OCI-M1 (cell line): ENCODE data around the gene TFDP3.

Experiments
- DNase-seq: peaks from one replicate; lab custom pipeline; 2025; lab: John Stamatoyannopoulos, UW

TFDP3 gene

DNA sequence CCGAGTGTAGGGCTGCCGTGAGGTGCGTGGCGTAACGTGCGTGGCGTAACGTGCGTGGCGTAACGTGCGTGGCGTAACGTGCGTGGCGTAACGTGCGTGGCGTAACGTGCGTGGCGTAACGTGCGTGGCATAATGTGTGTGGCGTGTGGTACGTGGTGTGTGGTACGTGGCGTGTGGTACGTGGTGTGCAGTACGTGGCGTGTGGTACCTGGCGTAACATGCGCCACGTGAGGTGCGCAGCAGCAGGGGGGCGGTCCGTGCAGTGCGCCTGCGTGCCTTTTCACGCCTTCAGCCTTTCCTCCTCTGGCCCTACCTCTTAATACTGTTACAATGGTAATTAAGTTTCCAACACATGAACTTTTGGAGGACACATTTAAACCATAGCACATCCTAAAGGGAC is at the start of gene TFDP3:
Gene TFDP3 (minus strand): TSS at position 26 of the 400 bp plus-strand sequence. CDS start 95 bp downstream, outside the sequence.
- no peak for DNase-seq

DNA sequence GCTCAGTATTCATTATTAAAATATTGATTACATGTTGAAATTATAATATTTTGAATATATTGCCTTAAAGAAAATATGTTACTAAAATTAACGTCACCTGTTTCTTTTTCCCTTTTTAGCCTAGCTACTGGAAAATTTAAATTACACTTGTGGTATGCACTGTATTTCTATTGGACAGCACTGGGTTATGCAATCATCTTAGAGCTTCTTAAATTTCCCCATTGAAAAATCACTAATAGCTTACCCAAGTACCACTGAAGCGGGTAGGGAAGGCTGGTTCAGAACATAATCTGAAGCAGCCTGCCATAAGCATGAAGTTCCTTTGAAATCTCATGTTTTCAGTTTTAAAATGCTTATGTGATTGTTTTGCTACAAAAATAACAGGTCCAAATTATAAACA is 49.5 kb upstream of the TFDP3 start:
- no peak for DNase-seq

- DNase-seq = no peak
Measured at GRCh38 chrX:133265331-133265730, 47.2 kb upstream of the TFDP3 start.

DNA sequence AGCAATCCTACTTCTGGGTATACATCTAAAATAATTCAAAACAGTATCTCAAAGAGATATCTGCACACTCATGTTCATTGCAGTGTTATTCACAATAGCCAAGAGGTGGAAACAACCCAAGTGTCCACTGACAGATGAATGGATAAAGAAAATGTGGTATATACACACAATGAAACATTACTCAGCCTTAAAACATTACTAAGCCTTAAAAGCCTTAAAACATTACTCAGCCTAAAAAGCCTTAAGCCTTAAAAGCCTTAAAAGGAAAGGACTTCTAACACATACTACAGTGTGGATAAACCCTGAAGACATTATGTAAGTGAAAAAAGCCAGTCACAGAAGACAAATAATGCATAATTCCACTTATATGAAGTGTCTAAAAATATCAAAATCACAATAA is 40.3 kb upstream of the TFDP3 start:
- DNase-seq = no peak

DNA sequence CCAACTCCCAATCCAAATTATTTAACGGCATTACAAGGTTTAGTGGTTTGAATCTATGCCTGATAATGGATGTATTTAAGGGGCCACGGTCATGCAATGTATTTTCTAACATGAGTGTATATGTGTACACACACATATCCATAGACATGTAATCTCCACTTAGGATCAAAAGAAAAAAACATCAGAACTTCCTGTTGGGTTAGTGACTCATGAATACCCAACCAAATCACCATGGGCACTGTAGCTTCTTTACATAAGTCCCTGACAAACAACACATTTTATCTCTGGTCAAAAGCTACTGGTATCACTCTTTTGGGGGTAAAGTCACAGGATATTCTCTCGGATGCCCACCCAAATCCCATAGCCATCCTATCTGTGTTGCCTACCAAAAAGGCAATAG is 36.5 kb upstream of the TFDP3 start:
- DNase-seq = peak; percentile 5

GRCh38 chrX:133251204-133251603 is 33.0 kb upstream of the TFDP3 start:
- DNase-seq = no peak

DNA sequence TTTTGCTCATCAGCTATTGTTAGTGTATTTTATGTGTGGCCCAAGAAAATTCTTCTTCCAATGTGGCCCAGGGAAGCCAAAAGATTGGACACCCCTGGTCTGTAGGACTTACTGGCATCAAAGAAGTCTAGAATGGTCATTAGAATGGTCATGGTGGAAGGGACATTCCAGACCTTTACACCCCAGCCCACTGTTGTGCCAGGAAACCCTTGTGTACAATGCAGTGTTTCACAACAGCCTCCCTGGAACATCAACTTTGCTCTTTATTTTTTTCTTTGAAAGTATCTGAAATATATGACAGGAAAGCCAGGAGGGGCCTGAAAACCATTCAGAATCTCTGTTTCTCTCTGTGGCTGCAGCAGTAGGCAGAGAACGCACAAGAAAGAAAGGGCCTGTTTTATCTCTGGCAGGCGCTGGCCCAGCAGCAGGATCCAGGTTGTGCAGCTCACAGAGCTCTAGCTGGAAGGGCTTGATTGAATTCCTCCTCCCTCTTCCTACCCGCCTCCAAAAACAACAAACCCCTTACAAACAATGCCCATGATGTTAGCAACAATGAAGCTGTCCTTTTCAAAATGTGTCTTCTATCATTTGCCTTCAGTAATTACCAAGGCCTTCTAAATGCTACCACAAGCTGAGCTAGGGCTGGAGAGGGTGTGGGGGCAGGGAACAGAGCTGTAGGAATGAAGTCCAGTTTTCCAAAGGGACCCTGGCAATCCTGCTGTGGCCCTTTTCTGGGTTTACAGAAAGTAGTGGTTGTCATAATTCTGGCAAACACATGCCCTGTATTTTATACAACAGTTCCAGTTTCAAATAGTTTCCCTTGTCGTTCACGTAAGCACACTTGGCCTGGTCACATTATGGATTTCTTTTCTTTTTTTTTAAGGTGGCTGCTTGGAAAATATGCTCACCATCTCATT is 32.3 kb upstream of the TFDP3 start:
- DNase-seq = no peak

- DNase-seq = no peak
Measured at GRCh38 chrX:133249266-133250058, 31.3 kb upstream of the TFDP3 start.

DNA sequence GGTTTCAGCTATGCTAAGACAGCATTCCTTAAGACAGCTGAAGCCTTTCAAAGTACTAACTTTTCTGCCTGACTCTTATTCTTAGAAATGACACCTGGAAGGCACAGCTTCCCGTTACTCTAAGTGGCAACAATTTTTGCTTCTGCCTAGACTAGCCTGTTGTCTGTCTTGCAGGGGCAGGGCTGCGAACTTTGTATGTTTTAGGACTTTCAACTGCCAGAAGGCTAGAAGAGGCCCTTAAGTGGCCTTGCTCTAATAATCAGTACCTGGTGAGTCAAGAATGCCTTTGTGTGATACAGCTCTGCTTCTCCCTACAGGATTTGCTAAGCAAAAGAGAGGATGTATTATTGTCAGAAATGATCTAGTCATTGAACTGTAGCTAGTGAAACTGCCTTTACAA is 30.0 kb upstream of the TFDP3 start:
- no peak for DNase-seq

- no peak for DNase-seq
Measured at GRCh38 chrX:133246921-133247320, 28.8 kb upstream of the TFDP3 start.

DNA sequence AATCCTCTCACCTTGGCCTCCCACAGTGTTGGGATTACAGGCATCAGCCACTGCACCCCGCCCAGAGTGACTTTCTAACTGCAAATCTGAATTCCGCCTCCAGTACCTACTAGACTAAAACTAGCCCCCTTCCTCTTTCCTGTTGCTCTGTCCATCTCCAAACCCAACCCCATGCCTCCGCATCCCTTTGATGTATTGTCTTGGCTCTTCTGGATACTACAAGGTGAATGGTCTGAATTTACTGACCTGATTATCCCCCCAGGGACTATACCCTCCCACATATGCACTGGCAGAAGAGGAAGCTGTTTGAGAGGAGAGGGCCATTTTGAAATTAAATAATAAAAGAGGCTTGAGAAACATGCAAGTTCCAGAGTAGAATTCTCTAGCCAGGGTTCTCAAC is 17.7 kb upstream of the TFDP3 start:
- DNase-seq = no peak

DNA sequence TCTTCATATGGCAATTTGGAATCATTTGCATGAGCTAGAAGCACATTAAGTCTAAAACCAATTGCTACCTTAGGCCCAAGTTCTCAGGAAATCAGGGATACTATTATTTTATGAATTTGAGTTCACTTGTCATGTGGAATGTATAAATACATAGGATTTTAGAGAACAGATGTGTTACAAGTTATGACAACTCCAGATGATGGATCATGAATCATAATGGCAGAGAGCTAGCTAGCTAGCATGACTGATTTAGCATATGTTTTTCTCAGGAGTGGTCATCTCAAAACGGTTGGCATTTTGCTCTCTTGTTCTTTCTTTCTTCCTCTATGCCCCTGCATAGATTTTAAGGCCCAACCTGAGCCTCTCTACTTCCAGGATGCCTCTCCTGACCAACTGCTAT is 14.2 kb upstream of the TFDP3 start:
- no peak for DNase-seq

DNA sequence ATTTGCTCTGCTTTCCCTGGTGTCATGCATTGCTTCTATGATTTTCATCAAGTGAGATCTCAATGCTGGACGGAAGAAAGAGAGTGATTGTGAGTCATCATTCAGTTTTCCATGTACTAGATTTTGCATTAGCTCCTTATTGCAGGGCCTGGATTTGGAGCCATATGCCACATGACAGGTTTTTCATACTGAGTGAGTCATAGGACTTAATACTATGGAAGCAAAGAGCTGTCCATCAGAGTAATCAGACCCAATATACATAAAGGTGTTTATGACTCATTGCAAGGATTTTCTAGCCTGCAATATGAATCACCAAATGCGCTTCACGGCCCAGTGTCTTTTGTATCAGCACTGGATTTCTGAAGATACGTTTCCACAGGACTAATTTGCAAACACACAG is 11.2 kb upstream of the TFDP3 start:
- no peak for DNase-seq

GRCh38 chrX:133215747-133216146 is 2.4 kb downstream of the TFDP3 start:
- DNase-seq = peak; percentile 18

DNA sequence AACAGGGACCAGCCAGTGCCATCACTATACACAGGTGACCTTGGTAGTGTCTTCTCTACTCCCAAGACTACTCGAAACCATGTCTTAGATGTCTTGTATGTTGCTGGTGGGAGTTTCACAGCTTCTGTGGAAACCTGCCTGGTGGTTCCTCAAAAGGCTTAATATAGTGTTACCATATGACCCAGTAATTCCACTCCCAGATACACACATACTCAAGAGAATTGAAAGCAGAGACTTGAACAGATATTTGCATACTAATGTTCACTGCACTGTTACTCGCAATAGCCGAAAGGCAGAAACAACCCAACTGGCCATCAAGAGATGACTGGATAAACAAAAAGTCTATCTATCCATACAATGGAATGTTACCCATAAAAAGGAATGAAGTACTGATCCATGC is 3.1 kb downstream of the TFDP3 start:
- no peak for DNase-seq

- no peak for DNase-seq
Measured at GRCh38 chrX:133214301-133214700, 3.9 kb downstream of the TFDP3 start.

GRCh38 chrX:133213117-133213516 is 5.0 kb downstream of the TFDP3 start:
- no peak for DNase-seq

GRCh38 chrX:133207751-133208150 is 10.4 kb downstream of the TFDP3 start:
- no peak for DNase-seq

DNA sequence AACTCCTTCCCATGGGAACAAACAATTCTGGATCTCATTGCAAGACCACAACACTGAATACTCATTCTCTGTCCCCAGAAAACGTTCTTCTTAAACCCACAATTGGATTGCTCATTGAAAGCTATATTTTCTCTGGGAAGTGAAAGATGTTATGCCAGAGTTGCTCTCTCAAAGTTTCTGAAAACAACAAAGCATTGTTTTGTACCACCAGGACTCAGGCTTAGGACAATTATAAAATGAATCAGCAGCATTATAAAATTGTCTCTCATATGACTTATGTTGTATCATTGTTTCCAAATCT is 26.5 kb downstream of the TFDP3 start:
- DNase-seq = no peak

GRCh38 chrX:133190877-133191738 is 27.0 kb downstream of the TFDP3 start:
- no peak for DNase-seq

DNA sequence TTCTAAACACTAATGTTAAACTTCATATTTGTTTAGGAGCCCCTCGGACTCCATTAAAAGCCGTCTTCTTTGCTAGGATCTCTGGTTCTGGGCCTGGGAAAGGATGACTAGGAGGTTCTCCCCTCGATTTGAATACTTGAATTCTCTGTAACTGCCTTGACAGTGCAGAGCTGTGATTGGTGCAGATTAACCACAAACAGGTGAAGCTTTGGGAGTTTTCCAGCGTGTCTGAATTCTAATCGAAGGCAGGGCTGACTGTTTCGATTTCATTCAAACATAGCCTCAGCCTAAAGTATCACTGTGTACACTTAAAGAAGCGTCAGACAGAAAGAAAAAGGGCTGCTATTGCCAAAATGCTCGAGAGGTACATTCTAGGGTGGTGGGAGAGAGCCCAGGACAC is 29.0 kb downstream of the TFDP3 start:
- DNase-seq = no peak

DNA sequence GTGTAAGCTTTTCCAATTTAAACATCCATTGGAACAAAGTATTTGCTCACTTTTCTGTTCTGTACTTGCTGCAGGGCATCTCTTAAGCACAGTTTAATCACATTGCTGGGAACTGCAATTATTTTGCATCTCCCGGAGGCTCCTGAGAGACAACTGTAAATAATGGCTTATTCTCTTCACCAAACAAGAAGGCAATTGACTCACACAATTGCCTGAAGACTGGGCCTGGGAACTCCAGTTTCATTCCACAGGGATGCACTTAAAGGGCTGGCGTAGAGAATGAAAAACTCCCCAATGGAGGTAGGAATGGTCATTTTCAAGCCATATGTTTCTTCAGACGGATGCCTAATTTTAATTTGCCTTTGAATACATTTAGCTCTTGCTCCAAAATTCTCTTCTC is 29.5 kb downstream of the TFDP3 start:
- no peak for DNase-seq
